ENCODE data around the gene KRTAP11-1. TPM values are rescaled to one million over a fixed set of nuclear protein-coding genes. Genes with fewer than 3 reads are reported as not detected.

The KRTAP11-1 gene
- total RNA-seq, 4 donors from 2014 or later = not detected

DNA sequence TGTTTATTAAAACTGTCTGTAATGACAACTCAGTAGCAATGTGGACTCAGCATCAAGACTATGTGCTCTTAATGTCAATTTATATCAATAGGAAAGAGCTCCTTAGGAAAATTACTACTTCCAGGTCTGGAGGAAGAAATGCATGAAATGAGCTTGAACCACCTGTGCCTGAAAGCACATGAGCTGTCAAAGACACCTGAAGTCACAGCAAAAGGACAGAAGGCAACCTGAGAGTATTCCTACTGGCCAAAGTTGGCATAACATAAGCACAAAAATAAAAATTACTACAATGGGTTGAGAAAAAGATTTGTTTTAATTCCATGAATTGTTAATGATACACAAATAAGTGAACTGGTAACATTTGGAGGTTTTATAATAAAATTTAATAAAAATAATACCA, 38.4 kb downstream of the KRTAP11-1 start:
- no peaks in the 10 kb centered on the region for H3K36me3 ChIP-seq
- H3K4me1 ChIP-seq = no peaks in the 10 kb centered on the region
- no peak overlapping the region for H3K4me3 ChIP-seq
- H3K27ac ChIP-seq = no peak overlapping the region
- TF ChIP-seq, protein P1, sequence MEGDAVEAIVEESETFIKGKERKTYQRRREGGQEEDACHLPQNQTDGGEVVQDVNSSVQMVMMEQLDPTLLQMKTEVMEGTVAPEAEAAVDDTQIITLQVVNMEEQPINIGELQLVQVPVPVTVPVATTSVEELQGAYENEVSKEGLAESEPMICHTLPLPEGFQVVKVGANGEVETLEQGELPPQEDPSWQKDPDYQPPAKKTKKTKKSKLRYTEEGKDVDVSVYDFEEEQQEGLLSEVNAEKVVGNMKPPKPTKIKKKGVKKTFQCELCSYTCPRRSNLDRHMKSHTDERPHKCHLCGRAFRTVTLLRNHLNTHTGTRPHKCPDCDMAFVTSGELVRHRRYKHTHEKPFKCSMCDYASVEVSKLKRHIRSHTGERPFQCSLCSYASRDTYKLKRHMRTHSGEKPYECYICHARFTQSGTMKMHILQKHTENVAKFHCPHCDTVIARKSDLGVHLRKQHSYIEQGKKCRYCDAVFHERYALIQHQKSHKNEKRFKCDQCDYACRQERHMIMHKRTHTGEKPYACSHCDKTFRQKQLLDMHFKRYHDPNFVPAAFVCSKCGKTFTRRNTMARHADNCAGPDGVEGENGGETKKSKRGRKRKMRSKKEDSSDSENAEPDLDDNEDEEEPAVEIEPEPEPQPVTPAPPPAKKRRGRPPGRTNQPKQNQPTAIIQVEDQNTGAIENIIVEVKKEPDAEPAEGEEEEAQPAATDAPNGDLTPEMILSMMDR (IDR thresholded peaks at IDR 0.05 in 4 of 5, conservative IDR thresholded peaks at IDR 0.05 in 1 of 5) = no peak
- no peak for TF ChIP-seq POLR2A (IDR thresholded peaks at IDR 0.05)
- intact Hi-C loops (cut with DNase I; ENCODE audit: low total_unique reads) (no loop called here), in situ Hi-C loops (cut with MboI; ENCODE audit: low sequenced_read_pairs in 4 of 4) (no loop called here)
- no peaks in the 10 kb centered on the region for H3K9me3 ChIP-seq
- DNase-seq (no peak), ATAC-seq (no peak)
- H3K27me3 ChIP-seq = no peaks in the 10 kb centered on the region

DNA sequence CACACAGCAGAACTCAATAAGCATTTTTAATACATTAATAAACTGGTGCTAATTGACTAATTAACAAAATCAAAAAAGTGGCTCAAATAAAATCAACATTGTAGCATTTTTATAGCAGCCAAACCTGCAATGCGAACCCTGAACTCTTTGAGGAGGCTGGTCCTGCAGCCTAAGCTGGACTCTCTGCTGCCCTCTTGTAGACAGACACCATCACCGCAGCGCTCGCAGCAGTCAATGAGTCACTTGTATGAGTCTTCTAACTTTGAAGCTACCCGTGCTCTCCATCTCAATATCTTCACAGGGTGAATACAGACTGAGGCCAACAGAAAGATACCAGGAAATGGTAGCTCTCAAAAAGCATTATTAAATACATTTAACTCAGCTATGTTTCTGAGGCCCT, 42.1 kb downstream of the KRTAP11-1 start:
- Histone ChIP-seq H3K4me1 (no peaks in the 10 kb centered on the region), H3K9me3 (no peaks in the 10 kb centered on the region), H3K4me3 (no peak overlapping the region), H3K27ac (no peak overlapping the region), H3K36me3 (no peaks in the 10 kb centered on the region), H3K27me3 (no peaks in the 10 kb centered on the region)
- in situ Hi-C loops (cut with MboI; ENCODE audit: low sequenced_read_pairs in 4 of 4) (no loop called here), intact Hi-C loops (cut with DNase I; ENCODE audit: low total_unique reads) (no loop called here)
- no peak for ATAC-seq
- DNase-seq = no peak
- TF ChIP-seq POLR2A (IDR thresholded peaks at IDR 0.05) = no peak
- TF ChIP-seq, protein P1 (IDR thresholded peaks at IDR 0.05 in 4 of 5, conservative IDR thresholded peaks at IDR 0.05 in 1 of 5) = no peak

DNA sequence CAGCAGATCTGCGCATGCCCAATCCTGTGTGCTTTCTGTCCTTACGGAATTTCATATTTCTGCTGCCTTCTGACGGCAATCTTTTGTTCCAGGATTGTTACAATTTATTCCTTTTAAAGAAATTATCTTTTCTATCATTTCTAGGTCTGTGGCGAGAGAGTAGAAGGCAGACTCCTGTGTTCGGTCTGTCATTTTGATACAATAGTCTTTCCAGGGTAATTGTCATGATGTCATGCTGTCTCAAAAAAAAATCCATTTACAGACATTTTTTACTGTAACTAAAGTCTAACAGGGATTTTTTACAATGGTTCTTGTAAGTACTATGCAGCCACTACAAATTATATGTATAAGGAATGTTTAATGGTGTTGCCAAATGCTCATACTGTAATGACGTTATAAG, 42.8 kb downstream of the KRTAP11-1 start:
- TF ChIP-seq, protein P1 (IDR thresholded peaks at IDR 0.05 in 4 of 5, conservative IDR thresholded peaks at IDR 0.05 in 1 of 5) = no peak
- no peak for TF ChIP-seq POLR2A (IDR thresholded peaks at IDR 0.05)
- no peak overlapping the region for H3K27ac ChIP-seq
- H3K36me3 ChIP-seq = no peaks in the 10 kb centered on the region
- DNase-seq = no peak
- H3K4me3 ChIP-seq = no peak overlapping the region
- no peaks in the 10 kb centered on the region for H3K27me3 ChIP-seq
- in situ Hi-C loops (cut with MboI; ENCODE audit: low sequenced_read_pairs in 4 of 4) = no loop called here
- ATAC-seq = no peak
- no peaks in the 10 kb centered on the region for H3K9me3 ChIP-seq
- intact Hi-C loops (cut with DNase I; ENCODE audit: low total_unique reads) = no loop called here
- no peaks in the 10 kb centered on the region for H3K4me1 ChIP-seq

DNA sequence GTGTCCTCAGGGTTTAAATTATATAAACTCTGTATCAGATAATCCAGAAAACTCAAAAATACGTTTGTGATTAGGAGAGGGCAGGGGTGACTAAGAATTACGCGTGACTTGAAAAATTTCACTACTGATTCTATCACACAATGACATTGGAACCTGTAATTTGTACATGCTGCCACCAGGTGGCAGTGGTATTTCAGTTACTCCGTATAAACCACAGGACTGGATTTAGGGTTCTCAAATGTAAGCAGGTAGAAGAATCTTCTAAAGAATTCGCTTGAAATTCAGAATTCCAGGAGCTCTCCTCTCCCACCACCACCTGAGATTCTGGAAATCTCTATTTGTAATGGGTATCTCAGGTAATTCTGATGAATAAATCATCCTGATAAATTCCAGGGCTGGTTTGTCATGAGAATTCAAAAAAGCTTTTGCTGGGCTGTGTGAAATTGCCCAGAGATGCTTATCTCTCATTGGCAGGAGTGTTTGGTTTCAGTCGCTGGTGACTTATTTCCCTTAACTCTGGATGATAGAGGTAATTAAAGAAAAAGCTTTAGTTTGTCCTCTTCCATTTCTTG, 50.1 kb downstream of the KRTAP11-1 start:
- H3K27ac ChIP-seq = no peak overlapping the region
- H3K4me3 ChIP-seq = no peak overlapping the region
- no peak for TF ChIP-seq POLR2A (IDR thresholded peaks at IDR 0.05)
- TF ChIP-seq, protein P1 (IDR thresholded peaks at IDR 0.05 in 4 of 5, conservative IDR thresholded peaks at IDR 0.05 in 1 of 5) = peak in 1 of 5 experiments; percentile 18
- no peak for ATAC-seq
- in situ Hi-C loops (cut with MboI; ENCODE audit: low sequenced_read_pairs in 4 of 4) (no loop called here), intact Hi-C loops (cut with DNase I; ENCODE audit: low total_unique reads) (no loop called here)
- H3K9me3 ChIP-seq = no peaks in the 10 kb centered on the region
- H3K4me1 ChIP-seq = no peaks in the 10 kb centered on the region
- no peaks in the 10 kb centered on the region for H3K27me3 ChIP-seq
- no peaks in the 10 kb centered on the region for H3K36me3 ChIP-seq
- DNase-seq = no peak

Other genes with a start within 250 kb of the KRTAP11-1 start
- not detected for gene KRTAP20-2, start 246.4 kb downstream of the KRTAP11-1 start, total RNA-seq
- not detected for gene KRTAP20-3, start 238.7 kb downstream of the KRTAP11-1 start, total RNA-seq
- not detected for gene KRTAP21-3, start 162.8 kb downstream of the KRTAP11-1 start, total RNA-seq
- not detected for gene KRTAP21-2, start 134.3 kb downstream of the KRTAP11-1 start, total RNA-seq
- gene KRTAP21-1, start 126.2 kb downstream of the KRTAP11-1 start, total RNA-seq = not detected
- not detected for gene KRTAP8-1, start 68.3 kb downstream of the KRTAP11-1 start, total RNA-seq
- gene KRTAP7-1, start 51.8 kb downstream of the KRTAP11-1 start, total RNA-seq = not detected
- gene KRTAP19-8, start 156.9 kb upstream of the KRTAP11-1 start, total RNA-seq = not detected